ENCODE data around the gene GABRD. TPM values are rescaled to one million over a fixed set of nuclear protein-coding genes. Genes with fewer than 3 reads are reported as not detected.
A peak's percentile ranks its signal among the peaks of the same experiment; 100 is the strongest.

The GABRD gene
- total and polyA plus RNA-seq, 12 donors, result 0.30 to 1.1 (median 0.49) TPM; not detected in 2

DNA sequence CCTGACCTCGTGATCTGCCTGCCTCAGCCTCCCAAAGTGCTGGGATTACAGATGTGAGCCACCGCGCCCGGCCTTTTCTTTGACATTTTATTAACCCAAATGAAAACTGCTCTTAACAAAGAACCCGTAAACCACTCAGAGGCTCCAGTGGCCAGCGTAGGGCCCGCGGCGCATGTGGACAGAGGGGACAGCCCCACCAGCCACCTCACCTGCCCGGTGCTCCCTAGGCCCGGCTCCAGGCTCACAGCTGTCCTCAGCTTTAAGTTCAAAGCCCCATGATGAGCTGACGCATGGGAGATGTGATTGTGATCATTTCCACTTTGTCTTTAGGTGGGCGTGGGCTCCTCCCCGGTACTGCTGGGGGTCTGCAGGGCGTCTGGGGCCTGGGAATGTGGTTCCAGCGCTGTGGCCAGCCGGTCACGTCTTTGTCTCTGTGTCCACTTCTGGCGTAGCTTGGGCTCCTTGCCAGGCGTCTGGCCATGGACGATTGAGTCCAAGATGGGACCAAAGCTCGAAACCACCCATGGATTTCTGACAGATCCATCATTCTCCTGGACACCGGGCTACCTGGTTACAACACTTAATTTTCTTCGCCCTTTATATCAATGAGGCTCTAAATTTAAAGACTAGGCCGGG is 37.9 kb downstream of the GABRD start:
- Histone ChIP-seq H3K9me3 (no peaks in the 10 kb centered on the region), H3K36me3 (peaks cover 0 to 10% (median 0%) of the 10 kb centered on the region in 9 donors), H3K27me3 (peaks cover 0 to 5% (median 1%) of the 10 kb centered on the region in 7 donors), H3K27ac (no peak overlapping the region), H3K4me3 (no peak overlapping the region), H3K4me1 (no peaks in the 10 kb centered on the region)
- no peak for ATAC-seq
- TF ChIP-seq CTCF (IDR thresholded peaks at IDR 0.05), result no peak
- 93 to 94% methylated on average over 25 of the region's 25 CpGs for WGBS, 2 donors
- DNase-seq, result peak in 1 of 2 donors; percentile 6
- intact Hi-C loops (cut with DNase I), result no loop called here

GRCh38 chr1:2059290-2059953 is 40.3 kb downstream of the GABRD start:
- no peak for ATAC-seq
- Histone ChIP-seq H3K27me3 (peaks cover 0 to 5% (median 0%) of the 10 kb centered on the region in 7 donors), H3K4me1 (no peaks in the 10 kb centered on the region), H3K36me3 (peaks cover 0 to 12% (median 0%) of the 10 kb centered on the region in 9 donors), H3K27ac (no peak overlapping the region), H3K4me3 (no peak overlapping the region), H3K9me3 (peaks cover 0 to 6% (median under 1%) of the 10 kb centered on the region in 11 donors)
- intact Hi-C loops (cut with DNase I), result no loop called here
- peak in 1 of 2 donors; percentile 6 for DNase-seq
- TF ChIP-seq CTCF (IDR thresholded peaks at IDR 0.05), result no peak
- 89 to 92% methylated on average over 35 of the region's 35 CpGs for WGBS, 2 donors

- no peaks in the 10 kb centered on the region for H3K4me1 ChIP-seq
- H3K36me3 ChIP-seq, result peaks cover 0 to 12% (median 0%) of the 10 kb centered on the region in 9 donors
- TF ChIP-seq CTCF (IDR thresholded peaks at IDR 0.05), result no peak
- WGBS, 2 donors, result 79 to 86% methylated on average over 15 of the region's 15 CpGs
- H3K27me3 ChIP-seq, result peaks cover 0 to 5% (median 0%) of the 10 kb centered on the region in 7 donors
- no peak overlapping the region for H3K4me3 ChIP-seq
- H3K9me3 ChIP-seq, result peaks cover 0 to 13% (median 3%) of the 10 kb centered on the region in 11 donors
- H3K27ac ChIP-seq, result no peak overlapping the region
- ATAC-seq (peak in 1 of 8 donors; percentile 16), DNase-seq (peak in 1 of 2 donors; percentile 1)
- intact Hi-C loops (cut with DNase I), result no loop called here
Observed at GRCh38 chr1:2060072-2060471, 40.9 kb downstream of the GABRD start.

DNA sequence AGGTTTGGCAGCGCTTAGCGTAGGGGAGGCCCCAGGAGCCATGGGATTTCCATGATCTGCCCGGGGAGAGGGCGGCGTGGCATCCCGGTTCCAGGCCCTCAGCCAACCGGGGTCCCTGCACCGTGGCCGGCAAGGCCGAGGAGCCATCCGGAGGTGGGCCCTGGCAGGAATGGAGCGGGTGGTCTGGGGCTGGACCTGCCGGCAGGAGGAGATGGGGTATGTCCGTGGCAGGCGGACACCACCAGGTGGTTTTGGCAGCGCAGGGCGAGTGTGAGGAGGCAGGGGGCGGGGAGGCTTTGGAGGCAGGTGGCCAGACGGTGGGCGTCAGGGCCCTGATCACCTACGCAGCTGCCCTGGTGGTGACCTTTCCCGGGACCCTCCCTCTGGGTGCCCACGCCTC is 41.4 kb downstream of the GABRD start:
- peaks cover 0 to 12% (median 0%) of the 10 kb centered on the region in 9 donors for H3K36me3 ChIP-seq
- peaks cover 0 to 17% (median 6%) of the 10 kb centered on the region in 11 donors for H3K9me3 ChIP-seq
- DNase-seq (peak in 1 of 2 donors; percentile 10), ATAC-seq (peak in 1 of 8 donors; percentile 11)
- H3K4me1 ChIP-seq, result no peaks in the 10 kb centered on the region
- H3K27ac ChIP-seq, result no peak overlapping the region
- no peak for TF ChIP-seq CTCF (IDR thresholded peaks at IDR 0.05)
- peaks cover 0 to 5% (median 0%) of the 10 kb centered on the region in 7 donors for H3K27me3 ChIP-seq
- H3K4me3 ChIP-seq, result no peak overlapping the region
- intact Hi-C loops (cut with DNase I), result no loop called here
- 91 to 93% methylated on average over 23 of the region's 23 CpGs for WGBS, 2 donors
